GM21367 (cell line): ENCODE results near the gene CC2D2B.

ENCODE experiments used
- ATAC-seq: cut with Tn5 transposase; IDR thresholded peaks from one replicate; pipeline ENCODE4 v1.9.1; 2021; ENCODE audit not compliant: unreplicated experiment

The CC2D2B gene

DNA sequence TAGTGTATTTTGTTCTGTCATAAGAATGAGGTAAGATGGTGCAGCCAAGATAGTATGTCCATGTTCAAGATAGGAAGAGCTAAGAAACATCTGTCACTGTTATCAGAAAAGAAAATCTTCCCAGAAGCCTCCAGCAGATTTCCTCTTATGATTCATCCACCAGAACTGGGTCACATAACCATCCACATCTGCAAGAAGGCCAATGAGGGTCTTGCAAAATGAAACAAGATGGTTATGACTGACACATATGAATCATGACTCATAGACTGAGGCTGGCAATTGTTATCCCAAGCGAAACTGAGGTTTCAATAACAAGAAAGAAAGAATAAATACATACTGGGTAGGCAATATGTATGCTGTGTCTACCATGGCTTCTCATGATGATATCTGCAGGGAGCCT, 165.9 kb downstream of the CC2D2B start:
- ATAC-seq = no peak

DNA sequence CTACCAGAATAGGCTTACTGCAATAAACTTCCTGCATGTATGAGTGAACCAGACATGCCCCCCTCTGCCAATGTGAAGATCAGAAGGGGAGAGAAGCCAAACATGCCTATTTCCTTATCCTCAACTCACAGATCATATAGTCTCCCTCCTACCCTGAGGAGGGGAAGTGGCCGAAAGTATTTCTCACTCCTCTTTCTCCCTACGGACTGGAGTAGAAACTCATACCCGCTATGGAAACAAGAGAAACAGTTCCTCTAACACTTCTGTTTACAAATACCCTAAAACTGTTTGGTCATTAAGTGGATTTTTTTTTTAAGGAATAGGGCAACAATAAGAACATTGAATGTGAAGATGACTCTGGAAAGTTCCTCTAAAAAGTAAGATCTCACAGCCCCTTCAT, 167.0 kb downstream of the CC2D2B start:
- ATAC-seq = no peak

DNA sequence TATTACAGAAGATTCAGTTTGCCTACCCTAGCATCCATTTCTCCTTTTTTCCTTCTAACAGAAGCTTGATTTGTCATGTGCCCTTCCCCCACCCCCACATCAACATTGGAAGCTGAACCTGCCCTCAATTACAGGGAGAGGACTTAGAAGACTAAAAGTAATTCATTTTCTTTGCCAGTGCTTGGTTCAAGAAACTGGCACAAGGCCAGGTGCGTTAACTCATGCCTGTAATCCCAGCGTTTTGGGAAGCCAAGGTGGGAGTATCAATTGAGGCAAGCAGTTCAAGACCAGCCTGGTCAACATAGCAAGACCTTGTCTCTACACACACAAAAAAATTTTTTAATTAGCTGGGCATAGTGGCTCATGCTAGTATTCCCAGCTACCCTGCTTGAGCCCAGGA, 168.2 kb downstream of the CC2D2B start:
- ATAC-seq = no peak

DNA sequence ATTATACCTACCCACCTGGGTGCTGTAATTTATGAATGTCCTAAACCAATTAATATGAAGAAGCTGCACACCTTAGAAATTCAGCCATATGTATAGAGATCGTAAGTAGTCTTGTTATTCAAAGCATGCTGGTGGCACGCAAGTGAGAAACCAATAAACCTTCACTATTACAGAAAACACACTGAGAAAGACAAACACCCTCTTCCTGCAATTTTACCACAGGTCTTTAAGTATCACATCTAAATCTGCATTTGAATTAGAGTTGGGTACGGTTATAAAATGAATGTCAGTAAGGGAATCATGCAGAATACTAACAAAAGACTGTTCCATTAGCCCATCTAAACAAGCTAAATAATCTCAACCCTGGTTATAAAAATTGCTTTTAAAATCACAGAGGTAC, 169.4 kb downstream of the CC2D2B start:
- ATAC-seq = no peak

DNA sequence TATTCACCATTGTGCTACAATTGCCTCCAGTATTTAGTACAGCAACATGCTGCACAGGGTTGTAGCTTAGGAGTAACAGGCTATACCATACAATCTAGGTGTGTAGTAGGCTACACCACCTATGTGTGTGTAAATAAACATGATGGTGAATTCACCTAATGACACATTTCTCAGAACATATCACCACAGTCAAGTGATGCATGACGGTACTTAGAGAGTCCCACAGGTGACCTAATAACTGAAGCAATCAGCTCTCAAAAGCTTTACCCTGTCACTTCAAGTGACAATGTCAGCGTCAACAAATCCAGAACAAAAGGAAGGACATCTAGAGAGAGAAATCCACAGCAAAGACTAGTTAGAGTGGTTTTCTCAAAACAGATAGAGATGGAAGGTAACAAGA, 174.4 kb downstream of the CC2D2B start:
- no peak for ATAC-seq
